NCI-H1105 (cell line): ENCODE data around the gene TMPRSS15.
A peak's percentile ranks its signal among the peaks of the same experiment; 100 is the strongest.

ENCODE experiments used
- DNase-seq: peaks from one replicate; lab custom pipeline; 2025; lab: John Stamatoyannopoulos, UW

The TMPRSS15 gene

GRCh38 chr21:18349468-18349867 is 54.1 kb downstream of the TMPRSS15 start:
- DNase-seq = no peak

GRCh38 chr21:18340387-18340942 is 63.1 kb downstream of the TMPRSS15 start:
- no peak for DNase-seq

- no peak for DNase-seq
Observed at GRCh38 chr21:18335651-18336236, 67.8 kb downstream of the TMPRSS15 start.

- DNase-seq = no peak
Observed at GRCh38 chr21:18334066-18334465, 69.5 kb downstream of the TMPRSS15 start.

GRCh38 chr21:18318156-18318555 is 85.4 kb downstream of the TMPRSS15 start:
- no peak for DNase-seq

GRCh38 chr21:18298228-18298627 is 105.4 kb downstream of the TMPRSS15 start:
- DNase-seq = no peak

GRCh38 chr21:18294100-18294499 is 109.5 kb downstream of the TMPRSS15 start:
- DNase-seq = no peak

GRCh38 chr21:18289876-18290275 is 113.7 kb downstream of the TMPRSS15 start:
- no peak for DNase-seq

GRCh38 chr21:18285379-18285778 is 118.2 kb downstream of the TMPRSS15 start:
- DNase-seq = no peak

- DNase-seq = peak; percentile 62
Observed at GRCh38 chr21:18275781-18276180, 127.8 kb downstream of the TMPRSS15 start.

- no peak for DNase-seq
Observed at GRCh38 chr21:18274370-18274769, 129.2 kb downstream of the TMPRSS15 start.

- DNase-seq = no peak
Observed at GRCh38 chr21:18273400-18273799, 130.2 kb downstream of the TMPRSS15 start.

- DNase-seq = no peak
Observed at GRCh38 chr21:18269856-18270255, 133.7 kb downstream of the TMPRSS15 start.

- no peak for DNase-seq
Observed at GRCh38 chr21:18268906-18269305, 134.7 kb downstream of the TMPRSS15 start.

GRCh38 chr21:18267496-18267895 is 136.1 kb downstream of the TMPRSS15 start:
- DNase-seq = no peak

- DNase-seq = no peak
Observed at GRCh38 chr21:18265944-18266343, 137.6 kb downstream of the TMPRSS15 start.

GRCh38 chr21:18253799-18254198 is 149.8 kb downstream of the TMPRSS15 start:
- DNase-seq = no peak

- DNase-seq = no peak
Observed at GRCh38 chr21:18253221-18253620, 150.4 kb downstream of the TMPRSS15 start.

- DNase-seq = no peak
Observed at GRCh38 chr21:18252680-18253079, 150.9 kb downstream of the TMPRSS15 start.

GRCh38 chr21:18252256-18252655 is 151.3 kb downstream of the TMPRSS15 start:
- no peak for DNase-seq

- DNase-seq = no peak
Observed at GRCh38 chr21:18251065-18251464, 152.5 kb downstream of the TMPRSS15 start.

GRCh38 chr21:18249672-18250071 is 153.9 kb downstream of the TMPRSS15 start:
- no peak for DNase-seq

GRCh38 chr21:18248171-18248570 is 155.4 kb downstream of the TMPRSS15 start:
- DNase-seq = peak; percentile 23

- no peak for DNase-seq
Observed at GRCh38 chr21:18245464-18245967, 158.1 kb downstream of the TMPRSS15 start.
